Ascending aorta (tissue), 2 donors: ENCODE data around the gene CLDN6. TPM values are rescaled to one million over a fixed set of nuclear protein-coding genes. Genes with fewer than 3 reads are reported as not detected.

Experiments used
- DNase-seq, 2 donors: peaks; one replicate each; pipeline ENCODE4 v3.0.0-alpha.2; 2019; ENCODE audit warnings: low spot score in 2 of 2
- H3K27ac ChIP-seq, 2 donors: fragments of 200-600 bp; sonication (generic); one replicate each; pipeline ENCODE4 v1.5.1; 2016 to 2017; ENCODE audit warnings: mild to moderate bottlenecking in 1 of 2
- H3K27me3 ChIP-seq: fragments of 200-600 bp; sonication (generic); one replicate; pipeline ENCODE4 v1.5.1; 2017
- H3K36me3 ChIP-seq, 2 donors: fragments of 200-600 bp; sonication (generic); one replicate each; pipeline ENCODE4 v1.5.1; 2016
- H3K4me1 ChIP-seq, 2 donors: fragments of 200-600 bp; sonication (generic); one replicate each; pipeline ENCODE4 v1.5.1; 2016 to 2017; ENCODE audit warnings: mild to moderate bottlenecking in 1 of 2
- H3K4me3 ChIP-seq, 2 donors: fragments of 200-600 bp; sonication (generic); one replicate each; pipeline ENCODE4 v1.5.1; 2016 to 2017; ENCODE audit warnings: mild to moderate bottlenecking in 1 of 2
- H3K9me3 ChIP-seq, 2 donors: fragments of 200-600 bp; sonication (generic); one replicate each; pipeline ENCODE4 v1.5.1; 2016
- CTCF ChIP-seq, 3 experiments: fragments of 200-600 bp in 2 of 3; fragments of 450-650 bp in 1 of 3; sonication (generic) in 2 of 3; IDR thresholded peaks; one replicate each; pipeline ENCODE4 v1.5.1; 2016 to 2019; ENCODE audit warnings: antibody characterized with exemption in 3 of 3, mild to moderate bottlenecking in 1 of 3, moderate library complexity in 1 of 3
- intact Hi-C: fragments of 100-400 bp; cut with DNase I; formaldehyde crosslinking; loops from one replicate; pipeline ENCODE4 v1.15.1; 2023
- total RNA-seq: library from RNA; depleted of rRNA; stranded (reverse); fragments of >200 nt; gene quantifications from one replicate; pipeline ENCODE4 v1.1.0, GENCODE V29; 2016

The CLDN6 gene
- total RNA-seq, 1 donor from 2014 or later = not detected

GRCh38 chr16:3026609-3027488, 8.9 kb upstream of the CLDN6 start:
- Histone ChIP-seq H3K27me3 (no peaks in the 10 kb centered on the region), H3K27ac (no peak overlapping the region), H3K36me3 (peaks cover 18 to 20% of the 10 kb centered on the region in 2 donors), H3K4me3 (no peak overlapping the region), H3K4me1 (peaks cover 9 to 30% of the 10 kb centered on the region in 2 donors), H3K9me3 (no peaks in the 10 kb centered on the region)
- intact Hi-C loops = loop anchor here (10.0 kb wide), 2 partner anchors 238 to 492 kb away; partner anchors contain the start of genes CEMP1 and PDPK1
- no peak for DNase-seq
- TF ChIP-seq CTCF (IDR thresholded peaks at IDR 0.05) = no peak

- no peak for TF ChIP-seq CTCF (IDR thresholded peaks at IDR 0.05)
- no peak for DNase-seq
- intact Hi-C loops = loop anchor here (10.0 kb wide), 2 partner anchors 239 to 491 kb away; partner anchors contain the start of genes CEMP1 and PDPK1
These were observed 8.0 kb upstream of the CLDN6 start for GRCh38 chr16:3026003-3026378.

GRCh38 chr16:3025032-3026002, 7.3 kb upstream of the CLDN6 start:
- TF ChIP-seq CTCF (IDR thresholded peaks at IDR 0.05) = peak in 1 of 3 experiments; percentile 1
- intact Hi-C loops = loop anchor here (10.0 kb wide), 2 partner anchors 239 to 491 kb away; partner anchors contain the start of genes CEMP1 and PDPK1
- peaks cover 9 to 31% of the 10 kb centered on the region in 2 donors for H3K4me1 ChIP-seq

More at GRCh38 chr16:3026003-3026378, 8.0 kb upstream of the CLDN6 start:
- H3K27ac ChIP-seq = no peak overlapping the region
- no peak overlapping the region for H3K4me3 ChIP-seq
- peaks cover 9 to 31% of the 10 kb centered on the region in 2 donors for H3K4me1 ChIP-seq
- H3K27me3 ChIP-seq = no peaks in the 10 kb centered on the region
- no peaks in the 10 kb centered on the region for H3K9me3 ChIP-seq
- peaks cover 18 to 20% of the 10 kb centered on the region in 2 donors for H3K36me3 ChIP-seq

DNA sequence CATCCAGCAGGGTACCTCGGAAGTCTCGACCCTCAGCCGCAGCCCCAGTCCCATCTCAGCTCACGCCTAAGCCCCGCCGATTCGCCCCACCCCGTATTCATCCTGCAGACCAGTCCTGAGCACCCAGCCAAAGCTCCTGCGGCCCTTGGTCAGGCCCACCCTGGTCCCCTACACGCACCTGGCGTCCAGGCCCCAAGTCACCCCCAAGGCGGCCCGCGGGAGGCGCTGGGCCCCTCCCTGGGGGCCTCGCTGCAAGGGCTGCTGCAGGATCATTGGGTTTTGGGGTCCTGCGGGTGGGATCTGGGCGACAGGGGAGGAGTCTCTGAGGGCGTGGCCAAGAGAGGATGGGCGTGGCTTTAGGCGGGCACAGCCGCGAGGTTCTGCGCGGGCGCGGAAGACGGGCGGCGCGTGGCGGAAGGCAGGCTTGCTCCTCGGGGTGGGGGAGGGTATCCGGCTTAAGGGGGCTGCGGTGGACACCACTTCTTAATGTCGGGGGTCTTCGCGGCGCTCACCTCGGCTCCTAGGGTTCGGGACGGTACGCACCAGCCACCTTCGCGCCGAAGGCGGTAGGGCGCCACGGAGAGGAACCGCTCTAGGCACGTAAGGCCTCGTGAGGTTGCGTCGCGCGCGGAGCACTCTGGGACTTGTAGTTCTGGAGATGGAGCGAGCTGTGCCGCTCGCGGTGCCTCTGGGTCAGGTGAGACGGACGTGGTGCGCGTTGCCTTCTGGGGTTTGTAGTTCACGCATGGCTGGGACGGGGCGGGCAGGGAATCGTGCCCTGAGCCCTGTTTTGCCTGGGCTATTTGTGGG, 5.9 kb upstream of the CLDN6 start, which contains the start of the genes HCFC1R1 and THOC6:
TSS of gene HCFC1R1 (minus strand) at position 274 of the 810 bp plus-strand sequence. CDS start at position 273, 1 bp downstream.
TSS of gene THOC6 (plus strand) at position 367 of the 810 bp plus-strand sequence. CDS start at position 659, 292 bp downstream.
- Histone ChIP-seq H3K9me3 (no peaks in the 10 kb centered on the region), H3K36me3 (peaks cover 18 to 20% of the 10 kb centered on the region in 2 donors), H3K4me1 (peaks cover 9 to 30% of the 10 kb centered on the region in 2 donors), H3K4me3 (peak within 1 kb of the TSS; percentile 93 to 95), H3K27ac (peak within 1 kb of the TSS; percentile 98 to 100), H3K27me3 (no peaks in the 10 kb centered on the region)
- intact Hi-C loops = loop anchor here (2.0 to 10.0 kb wide), 8 partner anchors 119 to 1412 kb away; partner anchors contain the start of genes BRICD5, CEMP1, CRAMP1 and IFT140
- TF ChIP-seq CTCF (IDR thresholded peaks at IDR 0.05) = no peak
- peak; percentile 91 to 99 for DNase-seq

More at GRCh38 chr16:3025032-3026002, 7.3 kb upstream of the CLDN6 start:
- no peak for DNase-seq
- peaks cover 18 to 20% of the 10 kb centered on the region in 2 donors for H3K36me3 ChIP-seq
- H3K27ac ChIP-seq = no peak overlapping the region
- H3K27me3 ChIP-seq = no peaks in the 10 kb centered on the region
- H3K9me3 ChIP-seq = no peaks in the 10 kb centered on the region
- H3K4me3 ChIP-seq = no peak overlapping the region
